OCI-LY1 (cell line): ENCODE data around the gene PPP2R5C.

Experiments
- H2AFZ ChIP-seq: fragments of 200-600 bp; sonication (generic), shearing (Covaris generic); 2 replicates; pipeline ENCODE4 v1.6.0; 2014; ENCODE audit warnings: antibody characterized with exemption, mild to moderate bottlenecking, low read length
- H3F3A ChIP-seq: fragments of 200-600 bp; sonication (generic), shearing (Covaris generic); 2 replicates; pipeline ENCODE4 v1.6.0; 2014; ENCODE audit warnings: mild to moderate bottlenecking, antibody characterized with exemption, low read length, moderate library complexity; ENCODE audit not compliant: insufficient read depth
- H3K27ac ChIP-seq: fragments of 200-600 bp; sonication (generic); 2 replicates; pipeline ENCODE4 v1.5.1; 2014; ENCODE audit warnings: low read length, mixed run types, mild to moderate bottlenecking, low read depth; ENCODE audit not compliant: poor library complexity, severe bottlenecking
- H3K27me3 ChIP-seq: fragments of 200-600 bp; sonication (generic); 2 replicates; pipeline ENCODE4 v1.6.0; 2014; ENCODE audit warnings: antibody characterized with exemption, mild to moderate bottlenecking, low read length, moderate library complexity; ENCODE audit not compliant: insufficient read depth
- H3K36me3 ChIP-seq: fragments of 200-600 bp; sonication (generic); 2 replicates; pipeline ENCODE4 v1.6.1; 2014; ENCODE audit warnings: mild to moderate bottlenecking, antibody characterized with exemption, low read length, moderate library complexity, mixed read lengths; ENCODE audit not compliant: insufficient read depth
- H3K4me1 ChIP-seq: fragments of 200-600 bp; sonication (generic); 2 replicates; pipeline ENCODE4 v1.5.1; 2014; ENCODE audit warnings: mild to moderate bottlenecking, low read length, moderate library complexity; ENCODE audit not compliant: insufficient read depth, severe bottlenecking
- H3K4me2 ChIP-seq: fragments of 200-600 bp; sonication (generic), shearing (Covaris generic); 2 replicates; pipeline ENCODE4 v1.6.1; 2014; ENCODE audit warnings: low read length
- H3K4me3 ChIP-seq: fragments of 200-600 bp; sonication (generic); 2 replicates; pipeline ENCODE4 v1.5.1; 2014; ENCODE audit warnings: low read length, low read depth, mild to moderate bottlenecking, mixed read lengths; ENCODE audit not compliant: poor library complexity, severe bottlenecking
- H3K79me2 ChIP-seq: fragments of 200-600 bp; shearing (Covaris generic); 2 replicates; pipeline ENCODE4 v1.6.1; 2016; ENCODE audit warnings: mixed run types, low read length, mixed read lengths; ENCODE audit not compliant: insufficient read depth
- H3K9ac ChIP-seq: fragments of 200-600 bp; sonication (generic), shearing (Covaris generic); 2 replicates; pipeline ENCODE4 v1.6.1; 2014; ENCODE audit warnings: mild to moderate bottlenecking, low read length, mixed read lengths
- H3K9me2 ChIP-seq: fragments of 200-600 bp; sonication (generic), shearing (Covaris generic); 2 replicates; pipeline ENCODE4 v1.6.1; 2014; ENCODE audit warnings: low read depth, mild to moderate bottlenecking, low read length, mixed read lengths
- H3K9me3 ChIP-seq: fragments of 200-600 bp; shearing (Covaris generic); 2 replicates; pipeline ENCODE4 v1.6.1; 2014; ENCODE audit warnings: low read length, mixed read lengths
- H4K20me1 ChIP-seq: fragments of 200-600 bp; sonication (generic), shearing (Covaris generic); 2 replicates; pipeline ENCODE4 v1.6.0; 2016; ENCODE audit warnings: mild to moderate bottlenecking, low read length; ENCODE audit not compliant: insufficient read depth
- CTCF ChIP-seq: fragments of 200-600 bp; sonication (generic), shearing (Covaris generic); IDR thresholded peaks from 2 replicates; pipeline ENCODE4 v1.5.1; 2017; ENCODE audit warnings: mild to moderate bottlenecking, antibody characterized with exemption, low read length, moderate library complexity, mixed read lengths
- EZH2 ChIP-seq: fragments of 200-600 bp; sonication (generic), shearing (Covaris generic); IDR thresholded peaks from 2 replicates; pipeline ENCODE4 v1.8.0; 2017; ENCODE audit warnings: borderline replicate concordance, mixed run types, mild to moderate bottlenecking, antibody characterized with exemption, low read length, moderate library complexity, mixed read lengths

The PPP2R5C gene

GRCh38 chr14:101757839-101758211 lies 3.7 kb upstream of the PPP2R5C start:
- Histone ChIP-seq H3K27ac (no peak overlapping the region), H3F3A (no peaks in the 10 kb centered on the region; the same call in 1 of the 2 replicates), H3K9ac (no peak overlapping the region), H3K4me3 (no peak overlapping the region), H3K27me3 (no peaks in the 10 kb centered on the region), H4K20me1 (no peaks in the 10 kb centered on the region), H3K36me3 (no peaks in the 10 kb centered on the region; the same call in 1 of the 2 replicates), H3K79me2 (no peaks in the 10 kb centered on the region), H3K4me2 (no peak overlapping the region), H3K9me3 (no peaks in the 10 kb centered on the region), H3K4me1 (peaks cover 12% of the 10 kb centered on the region), H2AFZ (no peak overlapping the region), H3K9me2 (no peaks in the 10 kb centered on the region)
- TF ChIP-seq CTCF, result no peak
- no peak for TF ChIP-seq EZH2

- no peaks in the 10 kb centered on the region for H3K79me2 ChIP-seq
- H3K4me2 ChIP-seq, result no peak overlapping the region
- no peak overlapping the region for H3K4me3 ChIP-seq
- peaks cover 22% of the 10 kb centered on the region for H3K4me1 ChIP-seq
- no peaks in the 10 kb centered on the region for H3K27me3 ChIP-seq
- no peaks in the 10 kb centered on the region for H4K20me1 ChIP-seq
- H3K9ac ChIP-seq, result no peak overlapping the region
- no peaks in the 10 kb centered on the region for H3K9me2 ChIP-seq
- H3F3A ChIP-seq, result no peaks in the 10 kb centered on the region; the same call in 1 of the 2 replicates
- TF ChIP-seq EZH2, result no peak
- H3K27ac ChIP-seq, result no peak overlapping the region
- H2AFZ ChIP-seq, result no peak overlapping the region
- no peaks in the 10 kb centered on the region for H3K9me3 ChIP-seq
- peaks cover 7% of the 10 kb centered on the region for H3K36me3 ChIP-seq
Observed at GRCh38 chr14:101758913-101759593, 2.5 kb upstream of the PPP2R5C start.

GRCh38 chr14:101760138-101761011 lies 1.1 kb upstream of the PPP2R5C start:
- Histone ChIP-seq H3K36me3 (peaks cover 15% of the 10 kb centered on the region; the same call in 1 of the 2 replicates), H3K9ac (no peak overlapping the region), H3K4me2 (peak overlapping the region; percentile 45; the same call in 1 of the 2 replicates), H3K79me2 (no peaks in the 10 kb centered on the region), H3K9me3 (no peaks in the 10 kb centered on the region), H3K9me2 (no peaks in the 10 kb centered on the region), H3K4me1 (peaks cover 23% of the 10 kb centered on the region), H2AFZ (no peak overlapping the region), H3F3A (no peaks in the 10 kb centered on the region; the same call in 1 of the 2 replicates), H4K20me1 (no peaks in the 10 kb centered on the region), H3K4me3 (peak overlapping the region; percentile 100), H3K27me3 (no peaks in the 10 kb centered on the region), H3K27ac (no peak overlapping the region)
- TF ChIP-seq CTCF (no peak), EZH2 (no peak)
